PC-3 (cell line): ENCODE data around the gene TENM4. TPM values are rescaled to one million over a fixed set of nuclear protein-coding genes. Genes with fewer than 3 reads are reported as not detected.
A peak's percentile ranks its signal among the peaks of the same experiment; 100 is the strongest.

Source experiments
- ATAC-seq: fragments of 200-7000 bp; cut with Tn5 transposase; 2 replicates; pipeline ENCODE4 v1.9.1; 2020; ENCODE audit warnings: mild to moderate bottlenecking, moderate library complexity
- BruUV-seq: library from RNA; stranded (reverse); fragments of 400-500 nt; replicated peaks from 2 replicates; lab custom pipeline; 2021; lab: Mats Ljungman, UMichigan
- CTCF ChIA-PET: fragments of 300-600 bp; sonication (Branson Sonifier 250); formaldehyde crosslinking; loops from one replicate; lab custom pipeline; 2022; ENCODE audit warnings: antibody characterized with exemption; lab: Charles Lee
- POLR2A ChIA-PET: fragments of 300-600 bp; sonication (Branson Sonifier 250); formaldehyde crosslinking; loops from one replicate; lab custom pipeline; 2022; ENCODE audit warnings: antibody characterized with exemption; ENCODE audit not compliant: unreplicated experiment; lab: Charles Lee
- DNase-seq: peaks from one replicate; pipeline ENCODE4 v3.0.0-alpha.2; 2015
- H2AFZ ChIP-seq: fragments of 300-600 bp; sonication (generic); 2 replicates; pipeline ENCODE4 v1.6.0; 2016; ENCODE audit warnings: antibody characterized with exemption, low read length
- H3F3A ChIP-seq: fragments of 300-600 bp; sonication (generic); one replicate; pipeline ENCODE4 v1.6.0; 2017; ENCODE audit warnings: antibody characterized with exemption, low read length, control low read depth, mild to moderate bottlenecking; ENCODE audit not compliant: unreplicated experiment
- H3K27ac ChIP-seq: fragments of 300-600 bp; sonication (generic); 2 replicates; pipeline ENCODE4 v1.5.1; 2016; ENCODE audit warnings: mild to moderate bottlenecking, low read length
- H3K27me3 ChIP-seq: fragments of 300-600 bp; sonication (generic); 2 replicates; pipeline ENCODE4 v1.6.1; 2016; ENCODE audit warnings: low read length, mixed read lengths
- H3K36me3 ChIP-seq: fragments of 300-600 bp; sonication (generic); 2 replicates; pipeline ENCODE4 v1.6.1; 2016; ENCODE audit warnings: low read depth, mixed run types, low read length, mixed read lengths
- H3K4me1 ChIP-seq: fragments of 300-600 bp; sonication (generic); 2 replicates; pipeline ENCODE4 v1.5.1; 2016; ENCODE audit warnings: low read length; ENCODE audit not compliant: insufficient read depth
- H3K4me2 ChIP-seq: fragments of 300-600 bp; sonication (generic); 2 replicates; pipeline ENCODE4 v1.6.0; 2016; ENCODE audit warnings: low read length
- H3K4me3 ChIP-seq: fragments of 300-600 bp; sonication (generic); 2 replicates; pipeline ENCODE4 v1.5.1; 2016; ENCODE audit warnings: mild to moderate bottlenecking, low read length, mixed read lengths
- H3K79me2 ChIP-seq: fragments of 300-600 bp; sonication (generic); 2 replicates; pipeline ENCODE4 v1.6.1; 2017; ENCODE audit warnings: low read length, mixed read lengths
- H3K9ac ChIP-seq: fragments of 300-600 bp; sonication (generic); 2 replicates; pipeline ENCODE4 v1.6.0; 2016; ENCODE audit warnings: mild to moderate bottlenecking, low read length
- H3K9me2 ChIP-seq: fragments of 300-600 bp; sonication (generic); replicated peaks from 2 replicates; pipeline ENCODE4 v1.6.1; 2016; ENCODE audit warnings: mixed run types, low read length, mixed read lengths
- H3K9me3 ChIP-seq: fragments of 300-600 bp; sonication (generic); 2 replicates; pipeline ENCODE4 v1.6.1; 2016; ENCODE audit warnings: low read length, mixed read lengths
- H4K20me1 ChIP-seq: fragments of 300-600 bp; sonication (generic); 2 replicates; pipeline ENCODE4 v1.6.1; 2016; ENCODE audit warnings: low read length, mixed read lengths
- CTCF ChIP-seq: fragments of 300-600 bp; sonication (generic); conservative IDR thresholded peaks from 2 replicates; pipeline ENCODE4 v1.5.1; 2017; ENCODE audit warnings: antibody characterized with exemption, low read depth, mild to moderate bottlenecking, low read length
- EZH2 ChIP-seq: fragments of 300-600 bp; sonication (generic); IDR thresholded peaks from one replicate; pipeline ENCODE4 v1.6.1; 2017; ENCODE audit warnings: antibody characterized with exemption, mild to moderate bottlenecking, low read length; ENCODE audit not compliant: unreplicated experiment
- EZH2phosphoT487 ChIP-seq: fragments of 300-600 bp; sonication (generic); IDR thresholded peaks from 2 replicates; pipeline ENCODE4 v1.6.1; 2018; ENCODE audit warnings: mild to moderate bottlenecking, antibody characterized with exemption, low read length, borderline replicate concordance
- intact Hi-C: fragments of 100-400 bp; cut with micrococcal nuclease; formaldehyde crosslinking; loops from 2 replicates; pipeline ENCODE4 v1.9.0; 2023
- total RNA-seq: library from RNA; depleted of rRNA; stranded (reverse); fragments of >200 nt; gene quantifications from 2 replicates; pipeline ENCODE4 v1.2.3, GENCODE V29; 2014

The TENM4 gene
- total RNA-seq, 1 experiment from 2014 or later, result 19.7 TPM

GRCh38 chr11:79110321-79110720, 330.5 kb downstream of the TENM4 start:
- no peak overlapping the region for H3K27ac ChIP-seq
- TF ChIP-seq CTCF, result no peak
- no peak for DNase-seq
- no peaks in the 10 kb centered on the region for H3K27me3 ChIP-seq
- no peaks in the 10 kb centered on the region for H3K9me3 ChIP-seq
- no peaks in the 10 kb centered on the region for H3K9me2 ChIP-seq
- BruUV-seq, result no TSS peak
- intact Hi-C loops, result no loop called here
- no peak overlapping the region for H3K4me3 ChIP-seq
- H3K4me2 ChIP-seq, result no peak overlapping the region
- H2AFZ ChIP-seq, result no peak overlapping the region
- H3K79me2 ChIP-seq, result no peaks in the 10 kb centered on the region
- no peak overlapping the region for H3K9ac ChIP-seq
- ChIA-PET POLR2A (no interaction called here), CTCF (no interaction called here)
- no peaks in the 10 kb centered on the region for H4K20me1 ChIP-seq
- no peak for ATAC-seq
- H3K36me3 ChIP-seq, result no peaks in the 10 kb centered on the region
- peaks cover 9% of the 10 kb centered on the region for H3K4me1 ChIP-seq
- no peaks in the 10 kb centered on the region for H3F3A ChIP-seq

- H3K27me3 ChIP-seq, result no peaks in the 10 kb centered on the region
- no peaks in the 10 kb centered on the region for H3K9me2 ChIP-seq
- no peaks in the 10 kb centered on the region for H3K79me2 ChIP-seq
- no peak for TF ChIP-seq CTCF
- TF ChIP-seq EZH2phosphoT487, result no peak
- no peak for TF ChIP-seq EZH2
- no peaks in the 10 kb centered on the region for H3K36me3 ChIP-seq
- H3K9ac ChIP-seq, result no peak overlapping the region
- H3F3A ChIP-seq, result no peaks in the 10 kb centered on the region
- BruUV-seq, result no TSS peak
- H3K4me2 ChIP-seq, result peak overlapping the region; percentile 11; the same call in 1 of the 2 replicates
- H3K4me1 ChIP-seq, result peaks cover 9% of the 10 kb centered on the region
- POLR2A ChIA-PET, result no interaction called here
- DNase-seq (peak; percentile 60), ATAC-seq (peak; percentile 98)
- CTCF ChIA-PET, result interaction anchor here (0.6 kb wide), 2 partner anchors 9 to 147 kb away, joined by 3 read pairs; no protein-coding TSS in a partner anchor
- H3K4me3 ChIP-seq, result no peak overlapping the region
- H3K27ac ChIP-seq, result 0 out of 2 replicates have a peak overlapping the region, but pooled peaks have one; percentile 12
- H4K20me1 ChIP-seq, result no peaks in the 10 kb centered on the region
- peak overlapping the region; percentile 64; the same call in 1 of the 2 replicates for H2AFZ ChIP-seq
- no peaks in the 10 kb centered on the region for H3K9me3 ChIP-seq
- intact Hi-C loops, result loop anchor here (10.0 kb wide), 1 partner anchor 144 kb away; no protein-coding TSS in a partner anchor
Observed at GRCh38 chr11:79108851-79109250, 332.0 kb downstream of the TENM4 start.

GRCh38 chr11:79102840-79103239, 338.0 kb downstream of the TENM4 start:
- Histone ChIP-seq H3K9me3 (no peaks in the 10 kb centered on the region), H2AFZ (no peak overlapping the region), H3K27ac (no peak overlapping the region), H3K9me2 (no peaks in the 10 kb centered on the region), H4K20me1 (no peaks in the 10 kb centered on the region), H3K9ac (no peak overlapping the region), H3F3A (no peaks in the 10 kb centered on the region), H3K4me3 (no peak overlapping the region), H3K27me3 (no peaks in the 10 kb centered on the region), H3K4me1 (no peaks in the 10 kb centered on the region), H3K79me2 (no peaks in the 10 kb centered on the region), H3K36me3 (no peaks in the 10 kb centered on the region), H3K4me2 (no peak overlapping the region)
- TF ChIP-seq EZH2phosphoT487, result no peak
- TF ChIP-seq EZH2, result no peak
- no peak for TF ChIP-seq CTCF
- ATAC-seq (no peak), DNase-seq (no peak)
- ChIA-PET CTCF (no interaction called here), POLR2A (no interaction called here)
- no TSS peak for BruUV-seq
- intact Hi-C loops, result loop anchor here (10.0 kb wide), 1 partner anchor 138 kb away; no protein-coding TSS in a partner anchor
